Stimulated activated CD8-positive, alpha-beta memory T cell treated with anti-CD3 and anti-CD28 coated beads, Interleukin-12 subunit alpha, Interleukin-12 subunit beta, amount 100 ng/mL, for 1 hour (primary cell): ENCODE measurements around the gene PRODH2.

Experiments
- DNase-seq: peaks from one replicate; pipeline ENCODE4 v3.0.0-alpha.2; 2020; ENCODE audit warnings: low read depth

PRODH2 gene

GRCh38 chr19:35812220-35813042 lies at the start of gene PRODH2:
Gene PRODH2 (minus strand): TSS chr19:35812845. CDS start chr19:35812805, 40 bp downstream.
- DNase-seq = no peak

- no peak for DNase-seq
Observed at GRCh38 chr19:35861640-35862160, 49.1 kb upstream of the PRODH2 start.

GRCh38 chr19:35860818-35861639 lies 48.4 kb upstream of the PRODH2 start:
- DNase-seq = no peak

GRCh38 chr19:35860436-35860817 lies 47.8 kb upstream of the PRODH2 start:
- DNase-seq = no peak

- no peak for DNase-seq
Observed at GRCh38 chr19:35859414-35859813, 46.8 kb upstream of the PRODH2 start.

GRCh38 chr19:35858311-35858710 lies 45.7 kb upstream of the PRODH2 start:
- no peak for DNase-seq

GRCh38 chr19:35856546-35857149 lies 44.0 kb upstream of the PRODH2 start, which contains the start of gene KIRREL2:
Gene KIRREL2 (plus strand): TSS chr19:35856911. CDS start chr19:35857120, 209 bp downstream.
- DNase-seq = no peak

GRCh38 chr19:35853038-35853756 lies 40.6 kb upstream of the PRODH2 start:
- no peak for DNase-seq

- no peak for DNase-seq
Observed at GRCh38 chr19:35852029-35852780, 39.6 kb upstream of the PRODH2 start, which contains the start of gene NPHS1. Gene NPHS1 (minus strand): TSS chr19:35852504. CDS start chr19:35851837, 667 bp downstream.

- no peak for DNase-seq
Observed at GRCh38 chr19:35851213-35852028, 38.8 kb upstream of the PRODH2 start.

- no peak for DNase-seq
Observed at GRCh38 chr19:35848919-35849505, 36.4 kb upstream of the PRODH2 start.

GRCh38 chr19:35848486-35848885 lies 35.8 kb upstream of the PRODH2 start:
- DNase-seq = no peak

GRCh38 chr19:35847911-35848310 lies 35.3 kb upstream of the PRODH2 start:
- DNase-seq = no peak

- no peak for DNase-seq
Observed at GRCh38 chr19:35846038-35846668, 33.5 kb upstream of the PRODH2 start.

GRCh38 chr19:35845215-35846037 lies 32.8 kb upstream of the PRODH2 start:
- no peak for DNase-seq

GRCh38 chr19:35844482-35845214 lies 32.0 kb upstream of the PRODH2 start:
- no peak for DNase-seq

GRCh38 chr19:35843676-35844481 lies 31.2 kb upstream of the PRODH2 start:
- DNase-seq = no peak
